HEK293 (cell line): ENCODE data around the gene AATK.

Experiments
- KLF16 ChIP-seq: fragments of 450-650 bp; formaldehyde crosslinking; IDR thresholded peaks from 2 replicates; pipeline ENCODE4 v1.5.1; 2017; ENCODE audit warnings: missing biosample characterization, missing genetic modification characterization
- REPIN1 ChIP-seq: fragments of 450-650 bp; formaldehyde crosslinking; IDR thresholded peaks from 2 replicates; pipeline ENCODE4 v1.5.1; 2017; ENCODE audit warnings: missing biosample characterization, missing genetic modification characterization, low read depth
- ZNF121 ChIP-seq: fragments of 450-650 bp; formaldehyde crosslinking; IDR thresholded peaks from 2 replicates; pipeline ENCODE4 v1.5.1; 2016; ENCODE audit warnings: missing biosample characterization, missing genetic modification characterization
- ZNF24 ChIP-seq: fragments of 450-650 bp; formaldehyde crosslinking; IDR thresholded peaks from 2 replicates; pipeline ENCODE4 v1.5.1; 2016; ENCODE audit warnings: missing biosample characterization, missing genetic modification characterization
- ZNF274 ChIP-seq, 2 experiments: fragments of 200-500 bp in 1 of 2; fragments of 450-650 bp in 1 of 2; sonication (Bioruptor generic) in 1 of 2; formaldehyde crosslinking in 1 of 2; IDR thresholded peaks; 2 replicates each; pipeline versions ENCODE4 v1.5.1 to v1.6.1; 2014 to 2016; ENCODE audit warnings: borderline replicate concordance in 1 of 2, inconsistent platforms in 1 of 2, low read length in 1 of 2, missing biosample characterization in 1 of 2, missing genetic modification characterization in 1 of 2
- ZNF510 ChIP-seq: fragments of 450-650 bp; formaldehyde crosslinking; IDR thresholded peaks from 2 replicates; pipeline ENCODE4 v1.5.1; 2018; ENCODE audit warnings: mild to moderate bottlenecking, missing genetic modification characterization, missing biosample characterization; ENCODE audit not compliant: insufficient replicate concordance
- ZNF514 ChIP-seq: fragments of 450-650 bp; formaldehyde crosslinking; IDR thresholded peaks from 2 replicates; pipeline ENCODE4 v1.5.1; 2016; ENCODE audit warnings: missing biosample characterization, missing genetic modification characterization
- TF ChIP-seq, protein P1 (sequence below): fragments of 450-650 bp; formaldehyde crosslinking; IDR thresholded peaks from 2 replicates; pipeline ENCODE4 v1.5.1; 2016; ENCODE audit warnings: missing biosample characterization, missing genetic modification characterization

DNA sequence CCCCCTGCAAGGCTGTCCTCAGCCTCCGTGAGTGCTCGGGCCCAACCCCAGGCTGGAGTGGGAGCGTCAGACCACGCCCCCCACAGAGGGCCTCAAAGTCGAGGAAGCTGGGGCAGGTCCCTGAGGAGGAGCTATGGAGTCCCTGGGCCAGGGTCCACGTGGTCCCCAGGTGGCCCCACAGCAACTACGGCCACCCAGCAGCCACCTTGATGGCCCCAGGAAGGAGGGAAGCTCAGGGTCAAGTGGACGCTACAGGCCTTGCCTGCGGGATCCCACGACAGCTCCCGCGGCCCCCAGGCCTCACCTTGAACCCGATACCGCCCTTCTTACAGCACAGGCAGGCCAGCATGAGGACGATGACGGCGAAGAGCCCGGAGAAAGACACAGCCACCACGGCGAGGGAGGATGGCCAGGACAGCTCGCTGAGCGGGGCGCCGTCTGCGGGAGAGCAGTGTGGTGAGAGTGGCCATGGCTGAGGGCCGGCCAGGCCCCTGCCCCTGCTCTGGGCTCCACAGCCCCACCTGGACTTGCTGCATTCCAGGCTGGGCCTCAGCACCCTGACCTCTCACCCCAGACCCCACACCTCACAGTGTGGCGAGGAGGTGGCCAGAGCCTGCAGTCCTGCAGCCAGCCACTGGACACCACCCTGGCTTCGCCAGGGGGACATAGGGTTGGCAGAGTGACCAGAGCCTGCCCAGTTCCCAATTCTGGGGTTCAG, 31.8 kb downstream of the AATK start:
- no peak for TF ChIP-seq ZNF24 (tag by site-specific recombination)
- TF ChIP-seq, protein P1, sequence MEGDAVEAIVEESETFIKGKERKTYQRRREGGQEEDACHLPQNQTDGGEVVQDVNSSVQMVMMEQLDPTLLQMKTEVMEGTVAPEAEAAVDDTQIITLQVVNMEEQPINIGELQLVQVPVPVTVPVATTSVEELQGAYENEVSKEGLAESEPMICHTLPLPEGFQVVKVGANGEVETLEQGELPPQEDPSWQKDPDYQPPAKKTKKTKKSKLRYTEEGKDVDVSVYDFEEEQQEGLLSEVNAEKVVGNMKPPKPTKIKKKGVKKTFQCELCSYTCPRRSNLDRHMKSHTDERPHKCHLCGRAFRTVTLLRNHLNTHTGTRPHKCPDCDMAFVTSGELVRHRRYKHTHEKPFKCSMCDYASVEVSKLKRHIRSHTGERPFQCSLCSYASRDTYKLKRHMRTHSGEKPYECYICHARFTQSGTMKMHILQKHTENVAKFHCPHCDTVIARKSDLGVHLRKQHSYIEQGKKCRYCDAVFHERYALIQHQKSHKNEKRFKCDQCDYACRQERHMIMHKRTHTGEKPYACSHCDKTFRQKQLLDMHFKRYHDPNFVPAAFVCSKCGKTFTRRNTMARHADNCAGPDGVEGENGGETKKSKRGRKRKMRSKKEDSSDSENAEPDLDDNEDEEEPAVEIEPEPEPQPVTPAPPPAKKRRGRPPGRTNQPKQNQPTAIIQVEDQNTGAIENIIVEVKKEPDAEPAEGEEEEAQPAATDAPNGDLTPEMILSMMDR (tag by site-specific recombination), result no peak
- no peak for TF ChIP-seq ZNF510 (tag by site-specific recombination)
- TF ChIP-seq ZNF121 (tag by site-specific recombination), result no peak
- no peak for TF ChIP-seq REPIN1 (tag by site-specific recombination)
- no peak for TF ChIP-seq ZNF514
- TF ChIP-seq KLF16 (tag by site-specific recombination), result no peak
- TF ChIP-seq ZNF274 (IDR thresholded peaks at IDR 0.05; ENCODE audit: low read length), result no peak
- TF ChIP-seq ZNF274 (tag by site-specific recombination; IDR thresholded peaks at IDR 0.05; ENCODE audit: borderline replicate concordance), result no peak
